Epithelial cell of esophagus (primary cell): Measurements from ENCODE around the gene SKA1.
"Not testable (repeated sequence)": the region's sequence is repeated elsewhere in the genome, so short reads cannot be mapped to it uniquely, and the experiment has no call there.

Experiments used
- DNase-seq: peaks from one replicate; pipeline ENCODE4 v3.0.0; 2010; ENCODE audit warnings: low read depth
- H3K4me3 ChIP-seq: 2 replicates; pipeline ENCODE4 v1.5.1; 2011; ENCODE audit warnings: mild to moderate bottlenecking, low read length, control low read depth
- CTCF ChIP-seq: IDR thresholded peaks from 2 replicates; pipeline ENCODE4 v1.5.1; 2011; ENCODE audit warnings: low read depth, mild to moderate bottlenecking, low read length, control low read depth, inconsistent platforms; ENCODE audit not compliant: insufficient read depth; ENCODE audit errors: missing control alignments

The SKA1 gene

GRCh38 chr18:50410894-50411293 lies 36.0 kb downstream of the SKA1 start:
- H3K4me3 ChIP-seq = no peak overlapping the region
- TF ChIP-seq CTCF = no peak
- DNase-seq = peak; percentile 72

- DNase-seq = not testable (repeated sequence)
Observed at GRCh38 chr18:50416832-50417231, 42.0 kb downstream of the SKA1 start.

GRCh38 chr18:50417705-50418104 lies 42.9 kb downstream of the SKA1 start:
- H3K4me3 ChIP-seq, DNase-seq: not testable (repeated sequence)

More at GRCh38 chr18:50416832-50417231, 42.0 kb downstream of the SKA1 start:
- not testable (repeated sequence) for H3K4me3 ChIP-seq

GRCh38 chr18:50418650-50419049 lies 43.8 kb downstream of the SKA1 start:
- no peak for DNase-seq
- TF ChIP-seq CTCF = no peak
- no peak overlapping the region for H3K4me3 ChIP-seq

- no peak for DNase-seq
- no peak for TF ChIP-seq CTCF
- no peak overlapping the region for H3K4me3 ChIP-seq
Observed at GRCh38 chr18:50422286-50422898, 47.5 kb downstream of the SKA1 start.

GRCh38 chr18:50424877-50425690 lies 50.2 kb downstream of the SKA1 start:
- no peak overlapping the region for H3K4me3 ChIP-seq
- no peak for TF ChIP-seq CTCF
- DNase-seq = peak; percentile 58

GRCh38 chr18:50427896-50428295 lies 53.0 kb downstream of the SKA1 start:
- no peak for TF ChIP-seq CTCF
- DNase-seq = no peak

GRCh38 chr18:50428531-50429206 lies 53.8 kb downstream of the SKA1 start:
- no peak overlapping the region for H3K4me3 ChIP-seq
- DNase-seq = peak; percentile 6
- TF ChIP-seq CTCF = no peak

More at GRCh38 chr18:50427896-50428295, 53.0 kb downstream of the SKA1 start:
- H3K4me3 ChIP-seq = no peak overlapping the region
